Measurements from ENCODE around the gene THRB.

GRCh38 chr3:24336101-24336500 is 158.5 kb downstream of the THRB start:
- TF ChIP-seq POLR2AphosphoS5 (IDR thresholded peaks at IDR 0.05; ENCODE audit: borderline replicate concordance, low read depth, low read length) (no peak), EZH2 (IDR thresholded peaks at IDR 0.05) (no peak), FOXP2 (optimal IDR thresholded peaks at IDR 0.05; ENCODE audit: control extremely low read depth, extremely low read length, insufficient read depth) (no peak)
